ENCODE data around the gene LRRC1. TPM values are rescaled to one million over a fixed set of nuclear protein-coding genes. Genes with fewer than 3 reads are reported as not detected.

The LRRC1 gene
- total and polyA plus RNA-seq, 2 donors (not counting 3 experiments of a cell fraction or from before 2014, with no cell fraction given) = 5.6 to 11.7 TPM

- no peak overlapping the region for H3K4me3 ChIP-seq (replicated peaks in 1 of 3; ENCODE audit: insufficient read depth in 1 of 3, low read depth in 1 of 3, low read length in 3 of 3)
- POLR2A ChIA-PET = no interaction called here
- no peak overlapping the region for H2AFZ ChIP-seq (ENCODE audit: low read depth, low read length)
- H3K27me3 ChIP-seq (ENCODE audit: control insufficient read depth in 2 of 2, insufficient read depth in 2 of 2, low read length in 2 of 2) = no peaks in the 10 kb centered on the region
- no peak overlapping the region for H3K9ac ChIP-seq (replicated peaks; ENCODE audit: extremely low read depth, insufficient read depth, low read length)
- H3K79me2 ChIP-seq (ENCODE audit: control insufficient read depth, insufficient read depth, low read length) = peaks cover 29% of the 10 kb centered on the region
- no peaks in the 10 kb centered on the region for H3K36me3 ChIP-seq (ENCODE audit: control insufficient read depth in 2 of 2, extremely low read depth in 1 of 2, insufficient read depth in 2 of 2, low read length in 2 of 2)
- dilution Hi-C loops (cut with MboI; ENCODE audit: extremely low pct_ligation_motif_present, low sequenced_read_pairs) = no loop called here
- no peak overlapping the region for H3K4me2 ChIP-seq (ENCODE audit: insufficient read depth, low read length)
- BruUV-seq (replicated peaks) = no TSS peak
- no peaks in the 10 kb centered on the region for H3K9me1 ChIP-seq (replicated peaks; ENCODE audit: control insufficient read depth, extremely low read depth, insufficient read depth, low read length)
- no peak for TF ChIP-seq POLR2A (IDR thresholded peaks at IDR 0.05; ENCODE audit: low read depth, low read length)
- TF ChIP-seq, protein P1, sequence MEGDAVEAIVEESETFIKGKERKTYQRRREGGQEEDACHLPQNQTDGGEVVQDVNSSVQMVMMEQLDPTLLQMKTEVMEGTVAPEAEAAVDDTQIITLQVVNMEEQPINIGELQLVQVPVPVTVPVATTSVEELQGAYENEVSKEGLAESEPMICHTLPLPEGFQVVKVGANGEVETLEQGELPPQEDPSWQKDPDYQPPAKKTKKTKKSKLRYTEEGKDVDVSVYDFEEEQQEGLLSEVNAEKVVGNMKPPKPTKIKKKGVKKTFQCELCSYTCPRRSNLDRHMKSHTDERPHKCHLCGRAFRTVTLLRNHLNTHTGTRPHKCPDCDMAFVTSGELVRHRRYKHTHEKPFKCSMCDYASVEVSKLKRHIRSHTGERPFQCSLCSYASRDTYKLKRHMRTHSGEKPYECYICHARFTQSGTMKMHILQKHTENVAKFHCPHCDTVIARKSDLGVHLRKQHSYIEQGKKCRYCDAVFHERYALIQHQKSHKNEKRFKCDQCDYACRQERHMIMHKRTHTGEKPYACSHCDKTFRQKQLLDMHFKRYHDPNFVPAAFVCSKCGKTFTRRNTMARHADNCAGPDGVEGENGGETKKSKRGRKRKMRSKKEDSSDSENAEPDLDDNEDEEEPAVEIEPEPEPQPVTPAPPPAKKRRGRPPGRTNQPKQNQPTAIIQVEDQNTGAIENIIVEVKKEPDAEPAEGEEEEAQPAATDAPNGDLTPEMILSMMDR (IDR thresholded peaks at IDR 0.05; ENCODE audit: extremely low read depth in 1 of 2, insufficient read depth in 1 of 2, low read depth in 1 of 2, low read length in 2 of 2) = no peak
- no peak for TF ChIP-seq EZH2 (IDR thresholded peaks at IDR 0.05; ENCODE audit: borderline replicate concordance, low read depth, low read length, severe bottlenecking)
- no peak for TF ChIP-seq FOS (IDR thresholded peaks at IDR 0.05; ENCODE audit: borderline replicate concordance, insufficient read depth, low read length)
- TF ChIP-seq GATA2 (IDR thresholded peaks at IDR 0.05; ENCODE audit: insufficient read depth, insufficient read length, low read depth, low read length) = no peak
- TF ChIP-seq JUN (IDR thresholded peaks at IDR 0.05; ENCODE audit: borderline replicate concordance, insufficient read depth, insufficient read length, low read depth) = no peak
- no peak for TF ChIP-seq MAX (IDR thresholded peaks at IDR 0.05; ENCODE audit: insufficient read depth, insufficient read length)
- no peak for TF ChIP-seq POLR2AphosphoS5 (IDR thresholded peaks at IDR 0.05; ENCODE audit: insufficient read depth, low read depth, low read length)
- TF ChIP-seq MYC (IDR thresholded peaks at IDR 0.05; ENCODE audit: low read depth, low read length) = no peak
- H3K9me3 ChIP-seq (replicated peaks; ENCODE audit: control insufficient read depth, insufficient read depth, low read length) = no peaks in the 10 kb centered on the region
- H3K4me1 ChIP-seq (ENCODE audit: control insufficient read depth, extremely low read depth, insufficient read depth, low read length) = peaks cover 2% of the 10 kb centered on the region
- intact Hi-C loops (cut with micrococcal nuclease) = no loop called here
- H3K27ac ChIP-seq (ENCODE audit: insufficient read depth, low read depth, low read length) = no peak overlapping the region
- FAIRE-seq = no peak
- DNase-seq (ENCODE audit: low read depth, low spot score) = no peak
- no peaks in the 10 kb centered on the region for H4K20me1 ChIP-seq (replicated peaks; ENCODE audit: control insufficient read depth, extremely low read depth, insufficient read depth, low read length)
- CTCF ChIA-PET = interaction anchor here (1.1 to 1.2 kb wide), 2 partner anchors 39 to 123 kb away, joined by 3 to 5 read pairs; no protein-coding TSS in a partner anchor
Measured at GRCh38 chr6:53833155-53833554, 38.4 kb downstream of the LRRC1 start.
